Neural progenitor cell (in vitro differentiated cells): ENCODE results near the gene SLFNL1.

Source experiments
- CTCF ChIP-seq: fragments of 200-600 bp; sonication (generic); IDR thresholded peaks from 2 replicates; pipeline ENCODE4 v1.5.1; 2017; ENCODE audit warnings: antibody characterized with exemption, mild to moderate bottlenecking
- EZH2 ChIP-seq: fragments of 200-600 bp; sonication (generic); IDR thresholded peaks from 2 replicates; pipeline ENCODE4 v1.6.1; 2017; ENCODE audit warnings: antibody characterized with exemption, mild to moderate bottlenecking, moderate library complexity
- EZH2phosphoT487 ChIP-seq: fragments of 200-600 bp; sonication (generic); IDR thresholded peaks from 2 replicates; pipeline ENCODE4 v1.6.1; 2017; ENCODE audit warnings: antibody characterized with exemption

- no peak for TF ChIP-seq CTCF
- TF ChIP-seq EZH2phosphoT487: no peak
- TF ChIP-seq EZH2: no peak
Observed at GRCh38 chr1:40978886-40979240, 42.7 kb downstream of the SLFNL1 start.
